ENCODE results near the gene SETD4.
A peak's percentile ranks its signal among the peaks of the same experiment; 100 is the strongest.

- TF ChIP-seq CTCF (IDR thresholded peaks at IDR 0.05) (peak in 2 of 12 donors; percentile 12 to 21), POLR2A (IDR thresholded peaks at IDR 0.05) (no peak)
Observed at GRCh38 chr21:36087362-36088138, 27.2 kb upstream of the SETD4 start.
